Stimulated activated CD4-positive, alpha-beta T cell treated with anti-CD3 and anti-CD28 coated beads, Interleukin-2, amount 100 ng/mL, for 48 hours (primary cell): ENCODE results near the gene PLXNA4.

ENCODE experiments used
- DNase-seq, 2 donors: peaks; one replicate each; pipeline ENCODE4 v3.0.0-alpha.2; 2020

Gene PLXNA4

GRCh38 chr7:132499487-132499886 is 76.8 kb downstream of the PLXNA4 start:
- no peak for DNase-seq

GRCh38 chr7:132499065-132499464 is 77.2 kb downstream of the PLXNA4 start:
- DNase-seq = no peak

DNA sequence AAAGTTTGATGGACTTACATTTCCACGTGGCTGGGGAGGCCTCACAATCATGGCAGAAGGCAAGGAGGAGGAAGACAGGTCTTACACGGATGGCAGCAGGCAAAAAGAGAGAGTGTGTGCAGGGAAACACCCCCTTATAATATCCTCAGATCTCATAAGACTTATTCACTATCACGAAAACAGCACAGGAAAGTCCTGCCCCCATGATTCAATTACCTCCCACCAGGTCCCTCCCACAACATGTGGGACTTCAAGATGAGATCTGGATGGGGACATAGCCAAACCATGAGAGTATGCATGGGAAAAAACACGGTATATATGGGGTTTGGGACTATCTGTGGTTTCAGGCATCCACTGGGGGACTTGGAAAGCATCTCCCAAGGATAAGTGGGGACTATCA is 78.0 kb downstream of the PLXNA4 start:
- DNase-seq = no peak

DNA sequence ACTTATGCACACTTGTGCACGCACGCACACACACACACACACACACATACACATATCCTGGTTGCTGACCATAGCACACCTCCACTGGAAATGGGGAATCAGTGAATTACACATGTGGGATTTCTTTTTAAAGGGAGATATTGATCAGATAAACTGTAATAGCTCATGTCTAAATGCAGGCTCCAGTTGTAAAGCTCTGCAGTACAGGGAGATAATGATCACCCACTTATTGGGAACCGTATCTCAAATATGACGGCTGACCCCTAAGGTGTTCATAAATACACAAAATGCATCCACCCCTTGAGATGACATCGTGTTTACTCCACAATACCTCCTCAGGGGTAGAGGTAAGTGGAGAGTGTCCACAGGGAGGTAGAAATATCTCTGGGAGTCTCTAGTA is 79.2 kb downstream of the PLXNA4 start:
- DNase-seq = no peak

DNA sequence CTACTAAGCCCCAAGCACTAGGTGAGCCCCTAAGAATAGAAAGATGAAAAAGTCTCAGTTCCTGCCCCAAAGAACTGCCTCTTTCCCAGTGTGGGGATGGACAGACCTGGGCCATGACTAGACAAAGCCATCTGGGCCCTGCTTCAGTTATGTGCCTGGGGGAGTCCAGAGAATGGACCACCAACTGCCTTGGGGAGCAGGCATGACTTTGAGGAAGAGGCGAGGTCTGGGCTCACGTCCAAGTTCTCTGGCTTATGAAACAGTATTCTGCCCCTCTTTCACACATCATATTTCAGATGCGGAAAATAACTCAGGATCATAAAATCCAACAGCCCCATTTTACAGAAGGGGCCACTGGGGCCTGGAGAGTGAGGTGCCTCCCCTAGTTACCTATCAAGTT is 80.3 kb downstream of the PLXNA4 start:
- DNase-seq = no peak

- no peak for DNase-seq
These were observed 81.8 kb downstream of the PLXNA4 start for GRCh38 chr7:132494474-132494873.

- DNase-seq = no peak
These were observed 83.3 kb downstream of the PLXNA4 start for GRCh38 chr7:132492823-132493445.

DNA sequence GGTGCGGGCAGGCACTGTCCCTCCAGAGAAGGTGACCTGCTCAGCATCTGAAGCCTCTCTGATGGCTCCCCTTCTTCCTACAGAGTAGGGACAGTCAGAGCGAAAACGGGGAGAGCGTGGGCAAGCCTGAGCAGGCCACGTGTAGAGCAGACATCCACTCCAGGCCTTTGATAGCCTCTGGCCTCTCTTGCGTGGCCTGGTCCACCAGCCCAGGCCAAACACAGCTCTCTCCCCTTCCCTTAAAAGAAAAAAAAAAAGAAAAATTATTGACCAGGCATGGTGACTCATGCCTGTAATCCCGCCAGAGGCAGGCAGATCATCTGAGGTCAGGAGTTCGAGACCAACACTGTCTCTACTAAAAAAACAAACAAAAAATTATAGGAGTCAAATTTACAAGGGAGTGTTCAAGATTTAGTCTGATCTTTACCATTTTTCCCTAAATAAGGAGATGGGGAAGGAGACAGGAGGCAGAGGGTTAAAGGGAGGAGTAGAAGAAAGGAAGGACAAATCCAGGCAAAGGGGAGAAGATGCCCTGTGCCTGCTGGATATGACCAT is 84.8 kb downstream of the PLXNA4 start:
- DNase-seq = no peak

GRCh38 chr7:132490474-132490873 is 85.8 kb downstream of the PLXNA4 start:
- no peak for DNase-seq

- no peak for DNase-seq
These were observed 86.5 kb downstream of the PLXNA4 start for GRCh38 chr7:132489776-132490237.

DNA sequence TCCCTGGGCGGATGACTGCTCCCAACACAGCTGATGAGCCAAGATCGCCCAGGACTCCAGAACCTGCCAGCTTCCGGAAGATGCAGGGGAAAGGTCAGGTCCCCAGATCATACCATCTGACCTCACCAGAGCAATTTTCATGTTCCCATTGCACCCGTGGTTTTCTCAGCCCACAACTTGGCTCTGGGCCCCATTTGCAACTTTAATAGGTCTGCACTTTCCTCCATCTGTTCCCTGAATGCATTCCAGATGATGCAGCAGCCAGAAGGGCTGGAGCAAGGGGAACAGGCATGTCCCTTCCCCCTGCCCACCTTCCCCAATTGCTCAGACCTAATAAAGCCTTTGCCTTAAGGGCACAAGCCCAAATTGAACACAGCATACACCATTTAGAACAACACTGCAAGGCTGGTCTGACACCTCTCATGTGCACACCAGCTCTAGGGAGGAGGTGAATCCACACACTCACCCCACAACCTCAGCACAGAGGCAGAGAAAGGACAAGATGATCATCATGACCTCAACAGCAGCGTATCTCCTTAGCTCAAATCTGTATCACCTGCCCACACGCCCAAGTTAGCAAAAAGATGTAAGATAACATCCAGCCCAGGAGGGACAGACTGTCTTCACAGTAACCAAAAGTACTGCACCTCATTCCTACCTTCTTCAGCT is 87.5 kb downstream of the PLXNA4 start:
- DNase-seq = no peak

DNA sequence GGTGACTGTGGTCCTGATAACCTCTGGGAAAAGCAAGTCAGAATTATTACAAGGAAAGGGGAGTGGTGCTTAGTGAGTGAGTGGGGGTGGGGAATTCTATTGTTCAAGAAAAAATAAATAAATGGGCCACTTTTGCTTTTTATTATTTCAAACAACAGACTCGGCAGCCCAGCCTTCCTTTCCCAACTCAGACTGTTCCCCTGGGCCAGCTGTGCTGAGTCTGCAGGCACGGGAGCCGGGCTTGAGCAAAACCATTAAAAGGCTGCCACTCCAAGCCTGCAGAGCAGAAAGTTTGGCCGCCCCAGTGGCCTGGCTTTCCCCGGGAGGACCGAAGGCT is 90.0 kb downstream of the PLXNA4 start:
- no peak for DNase-seq

GRCh38 chr7:132485600-132486273 is 90.5 kb downstream of the PLXNA4 start:
- DNase-seq = no peak

DNA sequence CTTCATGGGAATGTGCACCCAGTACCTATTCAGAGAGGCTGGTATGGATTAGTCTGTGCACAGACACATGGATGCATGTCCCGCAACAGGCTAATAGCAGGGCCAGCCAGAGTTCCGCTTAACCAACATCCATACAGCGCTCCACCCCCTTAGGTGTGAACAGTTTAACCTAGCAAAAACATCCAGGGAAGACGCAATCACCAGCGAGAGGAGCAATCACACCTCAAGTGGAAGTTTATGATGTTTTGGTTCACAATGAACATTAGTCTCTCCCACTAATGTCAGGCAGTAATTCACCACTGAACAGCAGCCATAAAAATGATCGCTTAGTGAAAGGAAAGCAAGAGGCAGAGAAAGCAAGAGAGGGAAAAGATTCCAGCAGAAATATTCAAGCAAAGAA is 91.1 kb downstream of the PLXNA4 start:
- DNase-seq = no peak

GRCh38 chr7:132482866-132483265 is 93.4 kb downstream of the PLXNA4 start:
- no peak for DNase-seq

DNA sequence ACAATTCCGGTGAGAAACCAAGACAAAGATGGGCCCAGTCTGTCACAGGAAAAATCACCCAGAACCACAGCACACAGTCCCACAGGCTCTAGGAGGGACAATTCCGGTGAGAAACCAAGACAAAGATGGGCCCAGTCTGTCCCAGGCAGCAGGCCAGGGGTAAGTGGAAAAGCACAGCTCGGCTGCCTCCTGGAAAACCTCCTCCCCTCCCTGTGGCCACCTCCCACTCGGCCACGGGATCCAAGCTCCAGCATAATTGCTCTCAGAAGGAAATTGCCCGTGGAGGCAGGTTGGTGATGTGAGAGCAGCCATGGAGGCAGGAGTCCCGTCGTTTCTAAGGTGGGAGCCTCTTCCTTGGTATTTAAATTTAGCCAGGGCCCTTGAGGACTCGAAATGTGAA is 95.7 kb downstream of the PLXNA4 start:
- DNase-seq = no peak

DNA sequence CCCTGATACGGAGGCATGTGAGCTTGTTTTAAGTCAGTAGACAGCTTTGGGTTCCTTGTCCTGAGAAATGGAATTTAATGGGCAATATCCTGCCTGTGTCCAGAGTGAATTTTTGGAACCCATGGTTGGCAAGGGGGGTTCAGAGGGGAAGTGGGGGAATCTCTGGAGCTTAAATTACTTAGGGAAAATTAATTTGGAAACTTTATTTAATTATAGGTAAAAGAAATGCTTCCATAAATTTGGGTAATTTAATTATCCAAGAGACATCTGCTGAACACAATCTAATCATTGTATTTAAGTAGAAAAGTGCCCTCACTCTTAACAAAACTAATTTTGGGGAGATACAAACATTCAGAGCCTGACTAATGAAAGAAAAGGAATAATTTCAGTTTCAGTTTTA is 99.7 kb downstream of the PLXNA4 start:
- no peak for DNase-seq

DNA sequence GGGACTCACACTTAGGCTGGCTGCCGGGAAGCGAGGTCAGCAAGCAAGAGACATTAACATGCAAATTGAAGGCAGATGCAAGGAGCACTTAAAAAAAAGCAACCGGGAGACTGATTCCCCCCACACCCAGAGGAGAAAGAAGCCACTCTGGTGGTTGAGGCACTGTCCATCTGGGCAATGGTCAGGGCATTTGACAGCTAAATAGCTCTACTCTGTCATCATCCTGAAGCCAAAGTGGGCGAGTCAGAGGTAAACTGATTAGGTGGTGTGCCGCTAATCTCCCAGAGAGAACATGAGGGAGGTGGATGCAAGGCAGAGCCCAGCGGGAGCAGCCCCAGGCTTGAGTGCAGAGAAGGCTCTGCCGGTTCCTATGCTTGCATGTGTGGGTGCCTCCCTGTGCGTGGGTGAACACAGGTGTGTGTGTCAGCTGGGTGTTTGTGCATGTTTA is 100.6 kb downstream of the PLXNA4 start:
- DNase-seq = no peak

DNA sequence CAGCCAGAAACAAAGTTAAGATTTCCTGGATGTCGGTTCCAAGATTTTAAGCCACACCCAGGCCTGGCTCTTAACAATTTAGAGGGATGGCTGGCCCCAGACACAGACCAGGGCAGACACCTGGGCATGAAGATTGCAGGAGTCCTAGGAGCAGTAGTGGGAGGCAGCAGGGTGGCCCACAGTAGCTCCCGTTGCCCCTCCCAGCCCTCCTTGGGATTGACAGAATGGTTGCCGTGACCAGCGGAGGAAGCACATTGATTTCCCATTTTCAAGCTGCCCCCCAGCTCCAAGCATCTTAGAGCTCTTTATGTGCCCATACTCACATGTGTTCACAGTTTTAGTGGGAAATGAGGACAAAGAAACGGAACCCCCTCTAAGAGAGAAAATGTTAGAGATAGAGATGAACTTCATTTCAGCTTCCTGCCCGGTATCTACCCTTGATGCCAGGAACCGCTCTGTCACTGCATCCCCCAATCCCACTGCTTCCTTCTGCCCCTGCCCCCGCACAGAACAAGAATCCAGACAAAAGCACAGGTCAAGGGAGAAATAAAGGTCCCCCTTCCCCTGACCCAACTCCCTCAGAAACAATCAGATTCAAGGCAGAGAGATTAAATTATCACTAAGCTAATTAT is 101.1 kb downstream of the PLXNA4 start:
- no peak for DNase-seq

DNA sequence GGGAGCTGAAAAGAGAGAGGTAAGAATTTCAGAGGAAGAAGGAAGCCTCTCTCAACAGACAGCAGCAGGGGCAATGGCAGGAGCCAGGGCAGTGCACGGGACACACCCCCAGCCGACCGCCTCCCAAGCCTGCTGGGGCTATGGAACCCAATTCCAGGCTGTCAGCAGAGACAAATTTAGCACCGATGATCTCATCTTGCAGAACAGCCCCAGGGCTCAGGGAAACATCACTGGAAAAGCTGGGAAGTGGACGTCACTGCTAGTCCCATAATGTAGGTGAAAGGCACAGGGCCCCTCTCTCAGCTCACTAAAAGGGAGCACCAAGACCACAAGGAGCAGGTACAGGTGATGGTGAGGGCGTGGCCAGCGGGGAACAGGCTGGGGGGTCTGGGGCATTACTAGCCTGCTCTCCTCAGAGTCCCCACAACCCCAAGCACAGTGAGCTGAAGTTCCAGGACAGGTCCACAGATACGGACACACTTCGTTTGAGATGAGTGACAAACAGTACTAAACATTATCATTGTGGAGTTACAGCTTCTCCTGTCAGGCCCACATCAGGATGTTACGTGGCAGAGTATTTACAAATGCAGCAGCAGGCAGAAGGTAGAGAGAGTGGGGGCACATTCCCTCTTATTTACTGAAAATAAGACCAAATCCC is 103.7 kb downstream of the PLXNA4 start:
- DNase-seq = no peak

DNA sequence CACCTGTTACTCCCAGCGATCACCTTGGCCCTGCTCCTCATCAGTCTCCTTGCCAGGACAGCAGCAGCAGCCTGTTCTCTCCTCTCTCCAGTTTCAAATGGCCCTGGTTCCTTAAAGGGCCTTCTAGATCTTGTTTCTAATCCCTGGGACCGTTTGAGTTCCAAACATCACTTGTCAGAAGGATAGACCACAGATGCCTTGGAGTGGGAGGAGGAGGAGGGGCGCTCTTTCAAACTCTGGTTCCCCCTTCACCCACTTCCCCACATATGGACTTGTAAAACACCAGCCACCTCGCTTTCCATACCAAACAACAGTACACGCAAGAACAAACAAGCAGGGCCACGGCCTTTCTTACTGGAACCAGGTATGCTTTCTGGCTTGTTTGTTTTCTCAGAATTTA is 104.8 kb downstream of the PLXNA4 start:
- DNase-seq = no peak

DNA sequence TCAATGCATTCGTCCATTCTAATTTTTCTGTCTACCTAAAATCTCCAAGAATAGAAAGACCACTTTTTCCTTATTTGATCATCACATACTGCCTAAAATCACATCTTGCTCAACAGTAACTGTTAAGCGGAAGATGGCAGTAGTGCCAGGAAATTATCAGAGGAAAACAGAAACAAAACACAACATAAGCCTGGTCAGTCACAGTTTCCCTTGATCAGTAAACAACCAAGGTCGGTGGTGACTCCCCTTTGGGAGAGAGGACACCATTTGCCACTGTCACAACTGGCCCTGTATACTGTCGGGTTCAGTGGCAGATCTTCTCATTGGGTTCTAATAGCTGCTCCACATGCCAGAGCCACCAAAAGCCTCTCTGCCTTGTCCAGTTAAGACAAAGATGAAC is 106.6 kb downstream of the PLXNA4 start:
- DNase-seq = no peak

- DNase-seq = no peak
These were observed 107.0 kb downstream of the PLXNA4 start for GRCh38 chr7:132469264-132469663.
